Upper lobe of left lung (tissue), 6 donors: ENCODE measurements around the gene NAALADL1. TPM values are rescaled to one million over a fixed set of nuclear protein-coding genes. Genes with fewer than 3 reads are reported as not detected.

Experiments used
- ATAC-seq, 2 donors: fragments of 200-7000 bp; cut with Tn5 transposase; one replicate each; pipeline ENCODE4 v1.9.1; 2022; ENCODE audit warnings: mild to moderate bottlenecking in 2 of 2, moderate library complexity in 2 of 2; ENCODE audit not compliant: low FRiP score in 2 of 2
- DNase-seq, 2 donors: peaks; one replicate each; pipeline ENCODE4 v3.0.0-alpha.2; 2019 to 2020
- H3K27ac ChIP-seq, 4 donors: fragments of 200-600 bp; sonication (generic); one replicate each; pipeline ENCODE4 v1.5.1; 2016 to 2019
- H3K27me3 ChIP-seq, 4 donors: fragments of 200-600 bp; sonication (generic); one replicate each; pipeline ENCODE4 v1.5.1; 2017 to 2019
- H3K36me3 ChIP-seq, 4 donors: fragments of 200-600 bp; sonication (generic); one replicate each; pipeline ENCODE4 v1.5.1; 2016 to 2019
- H3K4me1 ChIP-seq, 4 donors: fragments of 200-600 bp; sonication (generic); one replicate each; pipeline ENCODE4 v1.5.1; 2018 to 2019
- H3K4me3 ChIP-seq, 4 donors: fragments of 200-600 bp; sonication (generic); one replicate each; pipeline ENCODE4 v1.5.1; 2017 to 2019; ENCODE audit warnings: mild to moderate bottlenecking in 2 of 4, moderate library complexity in 1 of 4
- H3K9me3 ChIP-seq, 4 donors: fragments of 200-600 bp; sonication (generic); one replicate each; pipeline ENCODE4 v1.5.1; 2018 to 2019
- EP300 ChIP-seq, 4 donors: sonication (generic); formaldehyde crosslinking; IDR thresholded peaks; one replicate each; pipeline ENCODE4 v1.5.1; 2017; ENCODE audit warnings: antibody characterized with exemption in 4 of 4, control low read depth in 2 of 4
- POLR2A ChIP-seq, 4 donors: fragments of 450-650 bp; IDR thresholded peaks; one replicate each; pipeline ENCODE4 v1.5.1; 2016 to 2017; ENCODE audit warnings: antibody characterized with exemption in 4 of 4, mild to moderate bottlenecking in 2 of 4
- POLR2AphosphoS5 ChIP-seq, 2 donors: sonication (generic); formaldehyde crosslinking; IDR thresholded peaks; one replicate each; pipeline ENCODE4 v1.5.1; 2017; ENCODE audit warnings: antibody characterized with exemption in 2 of 2
- WGBS, 2 donors: methylation state at CpG; one replicate each; pipeline ENCODE4 v1.1.5; 2017 to 2018; 5-methylcytosine and 5-hydroxymethylcytosine counted together
- total RNA-seq, 6 donors: library from RNA; depleted of rRNA in 4 of 6; stranded (reverse); fragments of >200 nt in 4 of 6; gene quantifications; one replicate each; pipeline versions ENCODE4 v1.1.0 to v1.2.1, GENCODE V29; 2016 to 2021
- TF ChIP-seq, protein P1 (sequence below), 6 experiments: fragments of 450-650 bp in 4 of 6; fragments of 200-600 bp in 2 of 6; sonication (generic) in 2 of 6; IDR thresholded peaks; one replicate each; pipeline ENCODE4 v1.5.1; 2016 to 2019; ENCODE audit warnings: antibody characterized with exemption in 6 of 6
- donor health status: DM: no; HTN: no; CAD: no; lungs with moderate emphysema.
- donor health status: DM: no; HTN: yes; CAD: no; lungs with severe emphysema.

NAALADL1 gene
- total RNA-seq, 6 donors from 2014 or later, result 5.9 to 27.2 (median 9.1) TPM

DNA sequence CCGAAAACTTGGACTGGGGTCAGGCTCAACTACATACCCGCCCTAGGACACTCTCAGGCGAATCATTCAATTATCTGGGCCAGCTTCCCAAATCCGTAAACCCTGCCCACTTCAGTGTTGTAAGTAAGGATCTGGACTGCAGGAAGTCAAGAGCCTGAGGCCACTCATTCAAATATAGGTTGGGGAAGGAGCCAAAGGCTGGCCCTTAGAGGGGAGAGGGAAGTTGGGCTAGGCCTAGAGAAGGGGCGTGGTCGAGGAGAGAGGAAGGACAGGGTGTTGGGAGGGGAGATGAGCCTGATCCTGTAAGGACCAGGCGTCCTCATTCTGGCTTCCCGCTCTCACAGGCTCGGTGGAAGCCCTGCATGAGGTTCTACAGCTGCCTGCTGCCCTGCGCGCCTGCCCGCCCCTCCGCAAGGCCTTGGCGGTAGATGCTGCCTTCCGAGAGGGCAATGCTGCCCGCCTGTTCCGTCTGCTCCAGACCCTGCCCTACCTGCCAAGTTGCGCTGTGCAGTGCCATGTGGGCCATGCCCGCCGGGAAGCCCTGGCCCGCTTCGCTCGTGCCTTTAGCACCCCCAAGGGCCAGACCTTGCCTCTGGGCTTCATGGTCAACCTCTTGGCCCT lies 14.4 kb downstream of the NAALADL1 start:
- Histone ChIP-seq H3K27me3 (no peaks in the 10 kb centered on the region), H3K4me1 (peaks cover 31 to 61% (median 50%) of the 10 kb centered on the region in 4 donors), H3K27ac (peak overlapping the region in 3 of 4 donors; percentile 39 to 49 (median 49)), H3K4me3 (no peak overlapping the region), H3K9me3 (no peaks in the 10 kb centered on the region), H3K36me3 (peaks cover 0 to 28% (median 8%) of the 10 kb centered on the region in 4 donors)
- DNase-seq (peak; percentile 78 to 80), ATAC-seq (peak; percentile 50 to 56)
- 63 to 64% methylated on average over 11 to 23 of the region's 23 CpGs for WGBS, 2 donors
- TF ChIP-seq POLR2A (IDR thresholded peaks at IDR 0.05), result no peak
- no peak for TF ChIP-seq POLR2AphosphoS5 (IDR thresholded peaks at IDR 0.05)
- TF ChIP-seq EP300 (IDR thresholded peaks at IDR 0.05), result no peak
- TF ChIP-seq, protein P1, sequence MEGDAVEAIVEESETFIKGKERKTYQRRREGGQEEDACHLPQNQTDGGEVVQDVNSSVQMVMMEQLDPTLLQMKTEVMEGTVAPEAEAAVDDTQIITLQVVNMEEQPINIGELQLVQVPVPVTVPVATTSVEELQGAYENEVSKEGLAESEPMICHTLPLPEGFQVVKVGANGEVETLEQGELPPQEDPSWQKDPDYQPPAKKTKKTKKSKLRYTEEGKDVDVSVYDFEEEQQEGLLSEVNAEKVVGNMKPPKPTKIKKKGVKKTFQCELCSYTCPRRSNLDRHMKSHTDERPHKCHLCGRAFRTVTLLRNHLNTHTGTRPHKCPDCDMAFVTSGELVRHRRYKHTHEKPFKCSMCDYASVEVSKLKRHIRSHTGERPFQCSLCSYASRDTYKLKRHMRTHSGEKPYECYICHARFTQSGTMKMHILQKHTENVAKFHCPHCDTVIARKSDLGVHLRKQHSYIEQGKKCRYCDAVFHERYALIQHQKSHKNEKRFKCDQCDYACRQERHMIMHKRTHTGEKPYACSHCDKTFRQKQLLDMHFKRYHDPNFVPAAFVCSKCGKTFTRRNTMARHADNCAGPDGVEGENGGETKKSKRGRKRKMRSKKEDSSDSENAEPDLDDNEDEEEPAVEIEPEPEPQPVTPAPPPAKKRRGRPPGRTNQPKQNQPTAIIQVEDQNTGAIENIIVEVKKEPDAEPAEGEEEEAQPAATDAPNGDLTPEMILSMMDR (IDR thresholded peaks at IDR 0.05), result no peak

DNA sequence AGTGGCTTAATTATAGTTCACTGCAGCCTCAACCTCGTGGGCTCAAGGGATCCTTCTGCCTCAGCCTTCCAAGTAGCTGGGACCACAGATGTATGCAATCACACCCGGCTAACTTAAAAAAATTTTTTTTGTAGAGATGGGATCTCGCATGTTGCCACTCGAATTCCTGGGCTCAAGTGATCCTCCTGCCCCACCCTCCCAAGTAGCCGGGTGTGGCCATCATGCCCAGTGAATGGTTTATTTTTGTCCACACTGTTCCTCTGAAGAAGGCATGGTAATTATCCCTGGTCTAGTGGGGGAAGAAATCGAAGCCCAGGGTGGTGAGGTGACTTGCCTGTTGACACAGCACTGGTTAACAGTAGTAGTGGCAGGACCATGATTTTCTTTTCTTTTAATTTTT lies 15.5 kb downstream of the NAALADL1 start:
- no peak overlapping the region for H3K27ac ChIP-seq
- no peak for TF ChIP-seq POLR2A (IDR thresholded peaks at IDR 0.05)
- TF ChIP-seq, protein P1 (IDR thresholded peaks at IDR 0.05), result no peak
- TF ChIP-seq POLR2AphosphoS5 (IDR thresholded peaks at IDR 0.05), result no peak
- TF ChIP-seq EP300 (IDR thresholded peaks at IDR 0.05), result no peak
- WGBS, 2 donors, result 68 to 77% methylated on average over 6 of the region's 6 CpGs
- H3K9me3 ChIP-seq, result no peaks in the 10 kb centered on the region
- ATAC-seq, result no peak
- no peak for DNase-seq
- peaks cover 28 to 54% (median 45%) of the 10 kb centered on the region in 4 donors for H3K4me1 ChIP-seq
- peaks cover 0 to 36% (median 16%) of the 10 kb centered on the region in 4 donors for H3K36me3 ChIP-seq
- H3K4me3 ChIP-seq, result no peak overlapping the region
- no peaks in the 10 kb centered on the region for H3K27me3 ChIP-seq

DNA sequence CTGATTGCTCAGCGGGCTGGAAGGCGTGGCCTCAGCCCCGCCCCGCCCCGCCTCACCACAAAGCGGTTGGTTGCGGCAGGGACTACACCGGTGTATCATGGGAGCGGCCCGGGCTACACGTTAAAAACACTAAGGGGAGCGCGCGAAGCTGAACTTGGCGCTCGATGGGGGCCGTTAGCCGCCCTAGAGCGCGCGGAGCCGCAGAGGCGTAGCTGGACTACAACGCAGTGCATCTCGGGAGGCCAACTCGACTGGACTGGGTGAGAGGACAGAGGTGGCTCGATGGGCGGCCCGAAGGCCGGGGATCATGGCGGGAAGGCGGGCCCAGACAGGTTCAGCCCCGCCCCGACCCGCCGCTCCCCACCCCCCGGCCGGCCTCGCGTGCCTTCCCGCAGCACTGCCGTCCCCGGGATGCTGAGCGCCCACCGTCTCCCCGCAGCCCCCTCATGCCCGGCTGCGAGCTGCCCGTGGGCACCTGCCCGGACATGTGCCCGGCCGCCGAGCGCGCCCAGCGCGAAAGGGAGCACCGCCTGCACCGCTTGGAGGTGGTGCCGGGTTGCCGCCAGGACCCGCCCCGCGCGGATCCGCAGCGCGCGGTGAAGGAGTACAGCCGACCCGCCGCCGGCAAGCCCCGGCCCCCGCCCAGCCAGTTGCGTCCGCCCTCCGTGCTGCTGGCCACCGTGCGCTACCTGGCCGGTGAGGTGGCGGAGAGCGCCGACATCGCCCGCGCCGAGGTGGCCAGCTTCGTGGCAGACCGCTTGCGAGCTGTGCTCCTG lies 17.3 kb downstream of the NAALADL1 start, which contains the start of gene SAC3D1:
TSS of gene SAC3D1 (plus strand) at position 364 of the 776 bp plus-strand sequence. CDS start at position 447, 83 bp downstream.
- Histone ChIP-seq H3K27me3 (no peaks in the 10 kb centered on the region), H3K27ac (peak within 1 kb of the TSS; percentile 82 to 94 (median 88)), H3K4me3 (peak within 1 kb of the TSS; percentile 47 to 100 (median 90)), H3K4me1 (peaks cover 22 to 48% (median 34%) of the 10 kb centered on the region in 4 donors), H3K36me3 (peaks cover 0 to 53% (median 28%) of the 10 kb centered on the region in 4 donors), H3K9me3 (no peaks in the 10 kb centered on the region)
- TF ChIP-seq, protein P1 (IDR thresholded peaks at IDR 0.05), result peak in 1 of 6 experiments; percentile 42
- TF ChIP-seq EP300 (IDR thresholded peaks at IDR 0.05) (no peak), POLR2A (IDR thresholded peaks at IDR 0.05) (peak in 1 of 4 donors; percentile 57), POLR2AphosphoS5 (IDR thresholded peaks at IDR 0.05) (peak in 1 of 2 donors; percentile 67)
- 0 to 2% methylated on average over 33 to 61 of the region's 91 CpGs for WGBS, 2 donors
- DNase-seq (peak; percentile 92 to 95), ATAC-seq (peak; percentile 96 to 97)

DNA sequence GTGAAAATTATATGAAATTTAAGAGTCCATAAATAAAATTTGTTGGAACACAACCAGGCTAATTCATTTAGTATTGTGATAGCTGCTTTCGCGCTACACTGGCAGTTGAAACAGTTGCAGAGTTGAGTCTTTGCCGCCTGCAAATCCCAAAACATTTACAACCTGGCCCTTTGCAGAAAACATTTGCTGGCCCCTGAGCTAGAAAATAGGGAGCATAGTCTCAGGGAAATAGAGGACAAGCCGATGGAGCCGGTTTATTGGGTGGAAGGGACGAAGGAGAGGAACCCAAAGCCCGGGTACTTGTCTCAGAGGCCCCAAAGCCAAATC lies 17.9 kb downstream of the NAALADL1 start:
- TF ChIP-seq EP300 (IDR thresholded peaks at IDR 0.05) (no peak), POLR2A (IDR thresholded peaks at IDR 0.05) (no peak), POLR2AphosphoS5 (IDR thresholded peaks at IDR 0.05) (no peak)
- TF ChIP-seq, protein P1 (IDR thresholded peaks at IDR 0.05), result no peak
- H3K27ac ChIP-seq, result peak overlapping the region; percentile 82 to 94 (median 88)
- no peak for DNase-seq
- peak overlapping the region in 3 of 4 donors; percentile 81 to 100 (median 99) for H3K4me3 ChIP-seq
- WGBS, 2 donors, result 26 to 31% methylated on average over 7 of the region's 7 CpGs
- H3K36me3 ChIP-seq, result peaks cover 3 to 53% (median 31%) of the 10 kb centered on the region in 4 donors
- H3K9me3 ChIP-seq, result no peaks in the 10 kb centered on the region
- no peak for ATAC-seq
- H3K4me1 ChIP-seq, result peaks cover 22 to 48% (median 34%) of the 10 kb centered on the region in 4 donors
- no peaks in the 10 kb centered on the region for H3K27me3 ChIP-seq
